Adrenal gland (tissue), 12 donors: Measurements from ENCODE around the gene PTCH1. TPM values are rescaled to one million over a fixed set of nuclear protein-coding genes. Genes with fewer than 3 reads are reported as not detected.

ENCODE experiments used
- DNase-seq, 7 donors: peaks; one replicate each; pipeline ENCODE4 v3.0.0-alpha.2; 2019 to 2020
- H3K27ac ChIP-seq, 5 donors: fragments of 200-600 bp; sonication (generic) in 4 of 5; 1 replicate in 3 of 5; 2 replicates in 2 of 5; pipeline versions ENCODE4 v1.5.1 to v1.8.0; 2016 to 2020; ENCODE audit warnings: mild to moderate bottlenecking in 1 of 5
- H3K27me3 ChIP-seq: fragments of 200-600 bp; 2 replicates; pipeline ENCODE4 v1.8.0; 2021
- H3K36me3 ChIP-seq, 2 donors: fragments of 200-600 bp; replicated peaks in 1 of 2; 1 replicate in 1 of 2; 2 replicates in 1 of 2; pipeline versions ENCODE4 v1.5.1 to v1.8.0; 2018 to 2022
- H3K4me1 ChIP-seq, 2 donors: fragments of 200-600 bp; replicated peaks in 1 of 2; 1 replicate in 1 of 2; 2 replicates in 1 of 2; pipeline versions ENCODE4 v1.5.1 to v1.8.0; 2018 to 2021
- H3K4me3 ChIP-seq, 4 donors: fragments of 200-600 bp; sonication (generic) in 3 of 4; one replicate each; pipeline ENCODE4 v1.5.1; 2016 to 2018
- H3K9me3 ChIP-seq, 3 donors: fragments of 200-600 bp; sonication (generic) in 1 of 3; replicated peaks in 1 of 3; 1 replicate in 2 of 3; 2 replicates in 1 of 3; pipeline versions ENCODE4 v1.5.1 to v1.8.0; 2016 to 2021
- POLR2A ChIP-seq, 2 donors: fragments of 450-650 bp; IDR thresholded peaks; one replicate each; pipeline ENCODE4 v1.6.1; 2017; ENCODE audit warnings: antibody characterized with exemption in 2 of 2, mild to moderate bottlenecking in 2 of 2, moderate library complexity in 1 of 2
- WGBS, 4 donors: extraction: QIAGEN DNeasy Blood & Tissue Kit in 2 of 4; methylation state at CpG; one replicate each; pipeline versions ENCODE4 v1.1.5 to v1.1.7; 2013 to 2017; 5-methylcytosine and 5-hydroxymethylcytosine counted together
- intact Hi-C, 2 donors: fragments of 100-400 bp; cut with DNase I; formaldehyde crosslinking; loops; one replicate each; pipeline versions ENCODE4 v1.14.1 to v1.15.0; 2022 to 2023
- polyA plus RNA-seq, 3 donors: library from polyadenylated mRNA; stranded (reverse); fragments of 200-250 nt in 2 of 3; fragments of 350-450 nt in 1 of 3; fragmentation: Illumina TruSeq in 1 of 3; extraction: RNeasy Lipid Tissue Mini Kit (QIAGEN cat#74804) in 1 of 3; gene quantifications; one replicate each; pipeline ENCODE4 v1.2.3, GENCODE V29; 2013 to 2014
- total RNA-seq, 9 donors: library from RNA; depleted of rRNA in 4 of 9; stranded (reverse); fragments of >200 nt in 4 of 9; fragments of 120-200 nt in 1 of 9; fragmentation: NEBNext Ultra II Directional in 1 of 9; extraction: Animal tissue kit (Norgen Biotek cat#: 25700) in 1 of 9; gene quantifications; one replicate each; pipeline versions ENCODE4 v1.1.0 to v1.2.4, GENCODE V29; 2013 to 2023
- TF ChIP-seq, protein P1 (sequence below), 6 experiments: fragments of 450-650 bp in 4 of 6; fragments of 200-600 bp in 2 of 6; sonication (generic) in 1 of 6; IDR thresholded peaks; 1 replicate in 5 of 6; 2 replicates in 1 of 6; pipeline versions ENCODE4 v1.5.1 to v1.8.0; 2016 to 2021; ENCODE audit warnings: antibody characterized with exemption in 6 of 6, mild to moderate bottlenecking in 2 of 6, moderate library complexity in 1 of 6
- donor health status: healthy with polysubstance abuse.
- donor health status: Bipolar disorder and iron deficiency.
- donor health status: DM: yes; HTN: yes; CAD: no.
- donor health status: DM: no; HTN: no; CAD: no.
- donor health status: DM: no; HTN: no; CAD: no.
- donor health status: DM: yes; HTN: yes; CAD: no.

PTCH1 gene
- total and polyA plus RNA-seq, 12 donors = 2.5 to 29.8 (median 9.7) TPM

DNA sequence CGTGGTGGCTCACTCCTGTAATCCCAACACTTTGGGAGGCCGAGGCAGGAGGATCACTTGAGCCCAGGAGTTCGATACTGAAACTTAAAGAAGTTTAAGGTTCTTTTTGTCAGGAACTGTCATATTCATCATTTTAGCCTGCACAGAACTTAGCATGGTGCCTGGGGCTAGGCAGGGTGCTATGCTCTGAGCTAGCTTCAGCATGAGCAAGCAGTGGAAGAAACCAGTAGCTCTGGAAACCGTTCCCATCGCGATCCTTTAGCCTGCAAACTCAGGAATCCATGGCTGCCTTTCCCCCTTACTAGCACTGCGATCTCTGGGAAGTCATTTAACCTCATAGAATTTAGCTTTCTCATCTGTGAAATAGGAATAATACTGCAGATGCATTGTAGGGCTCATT, 80.4 kb downstream of the PTCH1 start:
- intact Hi-C loops = no loop called here
- no peak for TF ChIP-seq POLR2A (IDR thresholded peaks at IDR 0.05)
- TF ChIP-seq, protein P1, sequence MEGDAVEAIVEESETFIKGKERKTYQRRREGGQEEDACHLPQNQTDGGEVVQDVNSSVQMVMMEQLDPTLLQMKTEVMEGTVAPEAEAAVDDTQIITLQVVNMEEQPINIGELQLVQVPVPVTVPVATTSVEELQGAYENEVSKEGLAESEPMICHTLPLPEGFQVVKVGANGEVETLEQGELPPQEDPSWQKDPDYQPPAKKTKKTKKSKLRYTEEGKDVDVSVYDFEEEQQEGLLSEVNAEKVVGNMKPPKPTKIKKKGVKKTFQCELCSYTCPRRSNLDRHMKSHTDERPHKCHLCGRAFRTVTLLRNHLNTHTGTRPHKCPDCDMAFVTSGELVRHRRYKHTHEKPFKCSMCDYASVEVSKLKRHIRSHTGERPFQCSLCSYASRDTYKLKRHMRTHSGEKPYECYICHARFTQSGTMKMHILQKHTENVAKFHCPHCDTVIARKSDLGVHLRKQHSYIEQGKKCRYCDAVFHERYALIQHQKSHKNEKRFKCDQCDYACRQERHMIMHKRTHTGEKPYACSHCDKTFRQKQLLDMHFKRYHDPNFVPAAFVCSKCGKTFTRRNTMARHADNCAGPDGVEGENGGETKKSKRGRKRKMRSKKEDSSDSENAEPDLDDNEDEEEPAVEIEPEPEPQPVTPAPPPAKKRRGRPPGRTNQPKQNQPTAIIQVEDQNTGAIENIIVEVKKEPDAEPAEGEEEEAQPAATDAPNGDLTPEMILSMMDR (IDR thresholded peaks at IDR 0.05) = no peak
- WGBS, 4 donors = 89 to 91% (median 90%) methylated on average over 7 of the region's 7 CpGs

GRCh38 chr9:95435074-95435728, 81.6 kb downstream of the PTCH1 start:
- H3K4me3 ChIP-seq = no peak overlapping the region
- WGBS, 4 donors = 72 to 85% (median 79%) methylated on average over 6 of the region's 6 CpGs
- intact Hi-C loops = no loop called here
- no peak overlapping the region for H3K27ac ChIP-seq
- H3K27me3 ChIP-seq = no peaks in the 10 kb centered on the region
- DNase-seq = no peak
- no peaks in the 10 kb centered on the region for H3K9me3 ChIP-seq
- no peaks in the 10 kb centered on the region for H3K36me3 ChIP-seq
- TF ChIP-seq POLR2A (IDR thresholded peaks at IDR 0.05) = no peak
- TF ChIP-seq, protein P1 (IDR thresholded peaks at IDR 0.05) = no peak
- no peaks in the 10 kb centered on the region for H3K4me1 ChIP-seq

More for the DNA sequence above, 80.4 kb downstream of the PTCH1 start:
- no peak overlapping the region for H3K4me3 ChIP-seq
- DNase-seq = no peak
- no peak overlapping the region for H3K27ac ChIP-seq
- no peaks in the 10 kb centered on the region for H3K36me3 ChIP-seq
- H3K27me3 ChIP-seq = no peaks in the 10 kb centered on the region
- H3K4me1 ChIP-seq = no peaks in the 10 kb centered on the region
- H3K9me3 ChIP-seq = no peaks in the 10 kb centered on the region

DNA sequence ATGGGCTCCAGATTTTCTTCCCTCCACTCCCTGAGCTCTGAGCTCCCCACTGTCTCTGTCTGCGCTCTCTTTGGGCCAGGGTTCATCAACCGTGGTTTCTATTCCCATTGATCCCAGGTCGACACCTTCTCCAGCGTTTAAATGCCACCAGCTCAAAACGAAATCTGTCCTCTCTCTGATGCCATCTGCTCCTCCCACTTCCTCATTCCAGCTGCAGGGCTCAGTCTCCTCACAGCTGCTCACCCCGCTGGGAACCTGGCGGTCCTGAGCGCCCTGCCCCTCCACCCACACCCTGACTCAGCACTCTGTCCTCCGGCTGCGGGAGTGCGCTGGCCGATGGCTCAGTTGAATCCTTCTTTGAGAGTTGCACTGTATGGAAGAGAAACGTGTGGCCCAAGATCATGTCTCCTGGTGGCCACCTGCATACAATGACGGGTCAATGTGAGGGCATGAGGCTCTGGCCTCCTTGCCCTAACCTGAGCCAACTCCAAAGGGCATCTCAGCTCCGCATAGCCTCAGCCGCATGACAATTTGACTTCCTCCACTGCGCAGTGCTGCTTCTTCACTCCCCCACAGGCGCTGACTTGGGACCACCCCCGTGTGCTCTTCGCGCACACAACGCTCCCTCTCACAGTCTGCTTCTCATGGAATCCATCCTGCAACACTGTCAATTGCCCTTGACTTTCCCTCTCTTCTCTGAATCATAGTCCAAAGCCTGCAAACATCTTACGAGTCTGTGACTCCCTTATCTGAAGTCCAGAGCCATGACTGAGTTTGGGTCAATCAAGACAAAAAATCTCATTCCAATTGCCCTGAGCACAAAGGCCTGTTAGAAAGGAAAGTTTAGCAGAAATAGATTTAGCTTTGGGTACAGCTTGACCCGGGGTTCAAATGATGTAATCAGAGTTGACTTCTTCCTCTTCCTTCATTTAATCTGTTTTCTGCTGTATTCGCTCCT, 82.4 kb downstream of the PTCH1 start:
- intact Hi-C loops = no loop called here

More for the DNA sequence above, 82.4 kb downstream of the PTCH1 start:
- no peak overlapping the region for H3K27ac ChIP-seq
- no peaks in the 10 kb centered on the region for H3K27me3 ChIP-seq
- H3K4me1 ChIP-seq = no peaks in the 10 kb centered on the region
- 76 to 89% (median 84%) methylated on average over 25 of the region's 25 CpGs for WGBS, 4 donors
- no peaks in the 10 kb centered on the region for H3K36me3 ChIP-seq
- no peak for TF ChIP-seq POLR2A (IDR thresholded peaks at IDR 0.05)
- TF ChIP-seq, protein P1 (IDR thresholded peaks at IDR 0.05) = no peak
- no peak for DNase-seq
- H3K4me3 ChIP-seq = no peak overlapping the region
- no peaks in the 10 kb centered on the region for H3K9me3 ChIP-seq
